Mesenchymal stem cell (in vitro differentiated cells and primary cell): ENCODE data around the gene ENSA.
"Not testable (repeated sequence)": the region's sequence is repeated elsewhere in the genome, so short reads cannot be mapped to it uniquely, and the experiment has no call there.

Source experiments
- DNase-seq: peaks from one replicate; pipeline ENCODE4 v3.0.0-alpha.2; 2013
- H2AFZ ChIP-seq: one replicate; pipeline ENCODE4 v1.6.1; 2013; ENCODE audit warnings: low read depth, mild to moderate bottlenecking, control low read depth, inconsistent platforms, low read length, moderate library complexity
- H2AK5ac ChIP-seq: 2 replicates; pipeline ENCODE4 v1.6.1; 2013; ENCODE audit warnings: low read length, moderate library complexity, mild to moderate bottlenecking, inconsistent platforms; ENCODE audit not compliant: severe bottlenecking
- H2BK120ac ChIP-seq: one replicate; pipeline ENCODE4 v1.6.1; 2013; ENCODE audit warnings: low read depth, mild to moderate bottlenecking, inconsistent platforms, low read length, moderate library complexity
- H2BK12ac ChIP-seq, 2 experiments: one replicate each; pipeline ENCODE4 v1.6.1; 2013; ENCODE audit warnings: inconsistent platforms in 2 of 2, low read length in 2 of 2, mild to moderate bottlenecking in 2 of 2, moderate library complexity in 2 of 2, control low read depth in 1 of 2
- H2BK15ac ChIP-seq: one replicate; pipeline ENCODE4 v1.6.1; 2013; ENCODE audit warnings: mild to moderate bottlenecking, low read depth, inconsistent platforms; ENCODE audit not compliant: poor library complexity, severe bottlenecking
- H2BK5ac ChIP-seq: 2 replicates; pipeline ENCODE4 v1.6.1; 2013; ENCODE audit warnings: low read depth, mild to moderate bottlenecking, low read length, control low read depth, inconsistent platforms; ENCODE audit not compliant: poor library complexity, severe bottlenecking
- H3K14ac ChIP-seq, 2 experiments: one replicate each; pipeline ENCODE4 v1.6.1; 2013; ENCODE audit warnings: inconsistent platforms in 2 of 2, low read length in 2 of 2, control low read depth in 1 of 2, mild to moderate bottlenecking in 1 of 2, moderate library complexity in 1 of 2
- H3K18ac ChIP-seq, 2 experiments: one replicate each; pipeline ENCODE4 v1.6.1; 2013; ENCODE audit warnings: inconsistent platforms in 2 of 2, low read length in 2 of 2, control low read depth in 1 of 2, low read depth in 1 of 2, mild to moderate bottlenecking in 1 of 2
- H3K23ac ChIP-seq, 2 experiments: one replicate each; pipeline ENCODE4 v1.6.1; 2013; ENCODE audit warnings: inconsistent platforms in 2 of 2, low read length in 2 of 2, mild to moderate bottlenecking in 2 of 2, moderate library complexity in 2 of 2, control low read depth in 1 of 2
- H3K27ac ChIP-seq: 2 replicates; pipeline ENCODE4 v1.5.1; 2013; ENCODE audit warnings: mild to moderate bottlenecking, moderate library complexity, low read length, control low read depth, inconsistent platforms; ENCODE audit not compliant: poor library complexity, severe bottlenecking
- H3K27me3 ChIP-seq, 2 experiments: 2 replicates each; pipeline versions ENCODE4 v1.6.1 to v1.7.0; 2013; ENCODE audit warnings: low read length in 2 of 2, mild to moderate bottlenecking in 2 of 2, moderate library complexity in 2 of 2, control low read depth in 1 of 2, inconsistent platforms in 1 of 2; ENCODE audit not compliant: control insufficient read depth in 1 of 2, insufficient read depth in 1 of 2
- H3K36me3 ChIP-seq, 2 experiments: 2 replicates each; pipeline versions ENCODE4 v1.6.1 to v1.7.0; 2013; ENCODE audit warnings: low read length in 2 of 2, control low read depth in 1 of 2, inconsistent platforms in 1 of 2, low read depth in 1 of 2, mild to moderate bottlenecking in 1 of 2; ENCODE audit not compliant: insufficient read depth in 2 of 2, control insufficient read depth in 1 of 2
- H3K4ac ChIP-seq, 2 experiments: one replicate each; pipeline ENCODE4 v1.6.1; 2013; ENCODE audit warnings: inconsistent platforms in 2 of 2, low read length in 2 of 2, mild to moderate bottlenecking in 2 of 2, moderate library complexity in 2 of 2, control low read depth in 1 of 2, low read depth in 1 of 2
- H3K4me1 ChIP-seq: 2 replicates; pipeline ENCODE4 v1.6.1; 2013; ENCODE audit warnings: low read depth, low read length, control low read depth; ENCODE audit not compliant: control insufficient read depth, insufficient read depth
- H3K4me2 ChIP-seq: 2 replicates; pipeline ENCODE4 v1.6.1; 2013; ENCODE audit warnings: low read length, mild to moderate bottlenecking, inconsistent platforms; ENCODE audit not compliant: poor library complexity, severe bottlenecking
- H3K4me3 ChIP-seq, 2 experiments: 2 replicates each; pipeline versions ENCODE4 v1.5.1 to v1.7.0; 2013; ENCODE audit warnings: low read length in 2 of 2, mild to moderate bottlenecking in 2 of 2, control low read depth in 1 of 2, low read depth in 1 of 2; ENCODE audit not compliant: insufficient read depth in 1 of 2
- H3K79me1 ChIP-seq: replicated peaks from 2 replicates; pipeline ENCODE4 v1.6.1; 2013; ENCODE audit warnings: mild to moderate bottlenecking, control low read depth, low read length, inconsistent platforms; ENCODE audit not compliant: poor library complexity, severe bottlenecking
- H3K9ac ChIP-seq: 2 replicates; pipeline ENCODE4 v1.7.0; 2013; ENCODE audit warnings: mild to moderate bottlenecking, low read length, moderate library complexity
- H3K9me3 ChIP-seq: 2 replicates; pipeline ENCODE4 v1.7.0; 2013; ENCODE audit warnings: mild to moderate bottlenecking, low read length; ENCODE audit not compliant: control insufficient read depth
- H4K8ac ChIP-seq: one replicate; pipeline ENCODE4 v1.6.1; 2013; ENCODE audit warnings: inconsistent platforms, mild to moderate bottlenecking, low read length, moderate library complexity
- H4K91ac ChIP-seq: one replicate; pipeline ENCODE4 v1.6.1; 2013; ENCODE audit warnings: mild to moderate bottlenecking, low read length, inconsistent platforms
- WGBS: methylation state at CpG from one replicate; pipeline ENCODE4 v1.1.7; 2013; ENCODE audit warnings: mixed read lengths; 5-methylcytosine and 5-hydroxymethylcytosine counted together

The ENSA gene

GRCh38 chr1:150627826-150628410, 1.5 kb downstream of the ENSA start:
- H3K4me1 ChIP-seq = peaks cover 6% of the 10 kb centered on the region

GRCh38 chr1:150626150-150626549, 3.3 kb downstream of the ENSA start:
- H3K9ac ChIP-seq = peak overlapping the region; percentile 9
- no peaks in the 10 kb centered on the region for H3K27me3 ChIP-seq
- no peak overlapping the region for H3K23ac ChIP-seq
- no peak overlapping the region for H4K91ac ChIP-seq
- no peak overlapping the region for H2BK12ac ChIP-seq
- H3K27ac ChIP-seq = no peak overlapping the region
- H2BK15ac ChIP-seq = no peak overlapping the region
- H2BK120ac ChIP-seq = no peak overlapping the region
- H3K4ac ChIP-seq = no peak overlapping the region
- WGBS = 100% methylated on average over 1 of the region's 2 CpGs
- H3K14ac ChIP-seq = no peak overlapping the region
- no peak overlapping the region for H2AFZ ChIP-seq
- no peak overlapping the region for H3K4me3 ChIP-seq
- H3K4me2 ChIP-seq = no peak overlapping the region
- peaks cover 19 to 54% of the 10 kb centered on the region in 2 experiments for H3K36me3 ChIP-seq
- no peak overlapping the region for H4K8ac ChIP-seq
- DNase-seq = no peak
- no peaks in the 10 kb centered on the region for H3K9me3 ChIP-seq
- peaks cover 8% of the 10 kb centered on the region for H3K4me1 ChIP-seq
- H2AK5ac ChIP-seq = no peak overlapping the region
- peaks cover 19% of the 10 kb centered on the region for H3K79me1 ChIP-seq
- no peak overlapping the region for H3K18ac ChIP-seq
- no peak overlapping the region for H2BK5ac ChIP-seq

More at GRCh38 chr1:150627826-150628410, 1.5 kb downstream of the ENSA start:
- no peak overlapping the region for H2BK15ac ChIP-seq
- no peak for DNase-seq
- H4K91ac ChIP-seq = no peak overlapping the region
- H4K8ac ChIP-seq = no peak overlapping the region
- H3K18ac ChIP-seq = no peak overlapping the region
- H3K4ac ChIP-seq = no peak overlapping the region
- no peak overlapping the region for H3K23ac ChIP-seq
- no peak overlapping the region for H3K27ac ChIP-seq
- H3K4me3 ChIP-seq = peak overlapping the region in 1 of 2 experiments; percentile 94
- no peaks in the 10 kb centered on the region for H3K9me3 ChIP-seq
- peaks cover 15 to 45% of the 10 kb centered on the region in 2 experiments for H3K36me3 ChIP-seq
- no peak overlapping the region for H2BK120ac ChIP-seq
- peak overlapping the region; percentile 93 for H3K9ac ChIP-seq
- no peak overlapping the region for H3K14ac ChIP-seq
- no peaks in the 10 kb centered on the region for H3K27me3 ChIP-seq
- H2AK5ac ChIP-seq = no peak overlapping the region
- H2BK12ac ChIP-seq = no peak overlapping the region
- peak overlapping the region; percentile 91 for H3K4me2 ChIP-seq
- no peak overlapping the region for H2BK5ac ChIP-seq
- no peak overlapping the region for H2AFZ ChIP-seq
- 87% methylated on average over 4 of the region's 5 CpGs for WGBS
- peaks cover 17% of the 10 kb centered on the region for H3K79me1 ChIP-seq

GRCh38 chr1:150624546-150624945, 4.9 kb downstream of the ENSA start:
- H3K27ac ChIP-seq, H3K4ac ChIP-seq, H3K27me3 ChIP-seq, H2AK5ac ChIP-seq, H2BK12ac ChIP-seq, H3K23ac ChIP-seq, H3K9me3 ChIP-seq, H3K18ac ChIP-seq, H2BK120ac ChIP-seq, DNase-seq, H3K4me2 ChIP-seq, H2BK5ac ChIP-seq, H4K91ac ChIP-seq, H3K14ac ChIP-seq, H3K9ac ChIP-seq, H3K4me1 ChIP-seq, H4K8ac ChIP-seq, H2BK15ac ChIP-seq, H3K4me3 ChIP-seq, H2AFZ ChIP-seq: not testable (repeated sequence)
- H3K79me1 ChIP-seq = peaks cover 20% of the 10 kb centered on the region
- H3K36me3 ChIP-seq = peaks cover 25 to 64% of the 10 kb centered on the region in 2 experiments
- no CpG with 5 or more reads among the region's 1 CpG for WGBS

GRCh38 chr1:150624134-150624533, 5.3 kb downstream of the ENSA start:
- not testable (repeated sequence) for DNase-seq
- WGBS = no CpG with 5 or more reads among the region's 1 CpG

More at GRCh38 chr1:150624134-150624533, 5.3 kb downstream of the ENSA start:
- H2BK15ac ChIP-seq, H2AK5ac ChIP-seq, H3K4me1 ChIP-seq, H3K4me2 ChIP-seq, H4K8ac ChIP-seq, H2AFZ ChIP-seq, H2BK120ac ChIP-seq, H4K91ac ChIP-seq, H3K9me3 ChIP-seq, H3K27ac ChIP-seq, H3K14ac ChIP-seq, H3K23ac ChIP-seq, H3K4me3 ChIP-seq, H3K18ac ChIP-seq, H2BK5ac ChIP-seq, H3K4ac ChIP-seq, H2BK12ac ChIP-seq, H3K27me3 ChIP-seq: not testable (repeated sequence)
- H3K79me1 ChIP-seq = peaks cover 20% of the 10 kb centered on the region
- peaks cover 25 to 66% of the 10 kb centered on the region in 2 experiments for H3K36me3 ChIP-seq
- H3K9ac ChIP-seq = peak overlapping the region; percentile 27
